GM10847 (cell line): ENCODE measurements around the gene XXYLT1.

Experiments used
- POLR2A ChIP-seq: IDR thresholded peaks from 2 replicates; pipeline ENCODE4 v1.6.1; 2011; ENCODE audit not compliant: insufficient read length; ENCODE audit errors: extremely low read depth

The XXYLT1 gene

DNA sequence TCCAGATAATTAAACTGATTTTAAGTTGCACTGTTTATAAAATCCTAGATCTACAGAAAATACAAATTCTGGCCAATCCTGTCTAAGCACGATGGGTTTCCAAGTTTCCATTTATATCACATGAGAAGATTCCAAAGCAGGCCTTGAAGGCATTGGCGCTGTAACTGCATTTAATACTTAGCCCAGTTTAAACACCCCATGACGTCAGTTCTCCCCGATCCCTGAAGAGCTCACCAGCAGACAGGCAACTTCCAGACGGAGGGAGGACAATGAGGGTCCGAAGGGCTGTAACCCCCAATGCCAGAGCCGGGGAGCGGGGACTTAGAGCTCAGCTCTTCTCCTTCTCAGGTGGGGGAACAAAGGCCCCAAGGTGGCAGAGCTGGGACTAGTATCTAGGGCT lies 117.3 kb downstream of the XXYLT1 start:
- TF ChIP-seq POLR2A = no peak

DNA sequence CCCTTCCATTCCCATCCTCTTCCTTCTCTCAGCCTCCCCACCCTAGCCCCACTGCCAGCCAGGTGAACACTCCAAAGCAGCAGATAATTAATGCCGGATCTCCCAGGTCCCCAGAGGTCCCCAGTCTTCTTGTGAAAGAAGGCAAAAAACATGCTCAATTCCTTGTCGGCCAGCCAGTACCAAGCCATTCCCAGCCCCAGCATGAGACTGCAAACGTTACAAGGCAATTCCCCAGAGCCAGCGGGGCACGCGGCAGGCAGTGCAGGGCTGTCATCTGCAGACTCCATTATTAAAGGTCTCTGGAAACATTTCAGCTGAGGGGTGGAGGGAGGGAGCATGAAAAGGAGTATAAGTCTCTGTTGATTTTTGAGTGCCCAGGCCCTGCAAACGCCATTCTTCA lies 117.8 kb downstream of the XXYLT1 start:
- TF ChIP-seq POLR2A = no peak

DNA sequence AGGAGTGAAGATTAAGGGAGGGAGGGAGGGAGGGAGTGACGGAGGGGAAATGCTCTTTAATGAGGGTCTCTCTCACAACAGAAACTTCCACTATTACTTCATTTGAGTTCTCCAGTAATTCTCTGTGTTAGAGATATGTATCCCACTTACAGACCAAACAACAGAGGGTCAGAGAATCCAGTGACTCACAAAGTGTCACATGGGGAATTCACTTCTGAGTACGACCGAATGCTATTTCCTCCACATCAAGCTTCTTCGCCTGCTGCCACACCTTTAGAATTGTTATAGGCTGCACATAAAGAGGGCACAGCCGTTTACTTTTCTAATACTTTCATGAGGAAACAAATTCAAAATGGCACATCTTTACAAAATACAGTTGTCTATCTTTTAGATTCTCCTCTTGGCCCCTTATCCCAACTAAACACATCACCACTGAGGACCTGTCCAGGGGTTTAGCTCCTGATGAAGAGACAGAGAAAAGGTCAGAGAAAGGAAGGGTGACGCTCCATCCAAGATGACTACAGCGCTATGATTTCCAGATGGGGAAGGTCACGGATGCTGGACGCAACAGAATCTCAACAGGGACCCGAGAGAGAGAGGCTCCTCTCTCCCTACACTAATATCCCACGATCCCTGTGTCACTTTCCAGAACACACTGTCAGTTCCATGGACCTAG lies 119.0 kb downstream of the XXYLT1 start:
- TF ChIP-seq POLR2A = no peak

DNA sequence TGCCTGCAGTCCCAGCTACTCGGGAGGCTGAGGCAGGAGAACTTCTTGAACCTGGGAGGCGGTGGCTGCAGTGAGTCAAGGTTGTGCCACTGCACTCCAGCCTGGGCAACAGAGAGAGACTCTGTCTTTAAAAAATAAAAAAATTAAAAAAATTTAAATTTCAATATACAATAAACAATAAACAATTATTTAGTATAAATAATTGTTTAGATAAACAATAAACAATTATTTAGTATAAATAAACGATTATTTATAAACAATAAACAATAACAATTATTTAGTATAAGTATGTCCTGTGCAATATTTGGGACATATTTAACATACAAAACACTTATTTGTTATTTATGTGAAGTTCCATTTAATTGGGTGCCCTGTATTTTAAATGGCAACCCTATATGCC lies 119.6 kb downstream of the XXYLT1 start:
- TF ChIP-seq POLR2A = no peak

DNA sequence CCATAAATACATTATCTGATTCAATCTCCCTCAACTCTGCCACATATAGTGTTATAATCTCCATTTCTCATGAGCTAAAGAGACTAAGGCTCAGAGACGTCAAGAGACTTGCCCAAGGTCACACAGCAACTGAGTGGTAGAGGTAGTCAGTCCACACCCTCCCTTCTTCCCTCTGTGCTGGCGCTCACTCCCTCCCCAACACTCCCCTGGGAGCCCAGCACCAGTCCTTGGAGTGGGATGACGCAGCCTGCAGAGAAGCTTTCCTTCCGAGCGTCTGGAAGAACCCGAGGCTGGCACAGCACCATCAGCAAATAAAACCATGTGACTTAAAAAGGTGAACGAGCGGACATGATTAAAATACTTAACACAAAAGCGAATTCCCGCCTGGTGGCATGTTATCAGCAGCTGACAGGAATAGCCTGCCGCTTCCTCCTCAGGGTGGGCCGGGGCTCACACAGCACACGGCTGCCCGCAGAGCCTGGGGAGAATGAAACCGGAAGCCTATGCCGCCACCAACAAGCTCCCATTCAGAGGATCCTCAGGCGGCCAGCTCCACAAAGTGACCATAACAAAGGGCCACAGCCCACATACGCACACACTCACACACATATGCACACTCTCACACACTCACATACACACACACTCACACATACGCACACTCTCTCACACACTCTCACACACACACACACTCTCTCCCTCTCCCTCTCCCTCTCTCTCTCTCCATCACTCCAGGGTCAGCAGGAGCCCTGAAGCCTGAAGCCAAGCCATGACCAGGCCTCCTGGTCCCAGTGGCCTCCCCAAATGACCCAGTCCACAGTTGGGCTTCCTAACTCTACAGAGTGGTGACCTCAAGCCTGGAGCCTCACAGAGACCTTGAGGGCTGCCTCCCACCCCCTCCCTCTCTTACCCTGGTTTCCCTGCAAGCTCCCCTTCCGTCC lies 120.5 kb downstream of the XXYLT1 start:
- TF ChIP-seq POLR2A = no peak

DNA sequence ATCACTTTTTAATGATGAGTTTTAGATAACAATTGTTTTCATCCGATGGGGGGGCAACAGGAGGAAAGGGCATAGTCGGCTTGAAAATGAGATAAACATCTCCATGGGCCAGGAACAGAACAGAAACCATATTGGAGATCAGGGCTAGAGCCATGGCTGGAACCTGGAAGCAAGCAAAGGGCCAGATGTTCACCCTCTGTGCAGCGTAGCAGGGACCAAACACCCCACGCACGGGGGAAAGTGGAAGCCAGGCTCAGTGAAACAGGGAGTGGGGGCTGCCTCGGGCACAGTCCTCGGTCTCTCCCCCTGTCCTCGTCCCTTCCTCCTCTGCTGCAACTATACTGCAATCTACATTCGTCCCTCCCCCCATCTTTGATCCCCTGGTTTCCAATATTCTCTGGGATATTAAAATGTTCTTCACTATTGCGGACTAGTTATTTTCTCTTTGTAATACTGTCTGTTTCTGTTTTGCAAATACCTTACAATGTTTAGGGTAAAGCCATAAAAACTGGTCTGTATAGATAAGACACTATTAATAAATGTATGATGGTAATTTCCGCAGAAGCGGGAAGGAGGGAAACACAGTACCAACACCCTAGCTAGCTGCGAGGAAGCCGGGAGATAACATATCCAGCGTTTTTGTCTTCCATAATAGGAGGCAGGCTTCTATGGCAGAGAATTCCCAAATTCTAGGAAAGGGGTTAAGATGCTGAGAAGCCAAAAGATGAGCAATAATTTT lies 121.5 kb downstream of the XXYLT1 start:
- TF ChIP-seq POLR2A = no peak

DNA sequence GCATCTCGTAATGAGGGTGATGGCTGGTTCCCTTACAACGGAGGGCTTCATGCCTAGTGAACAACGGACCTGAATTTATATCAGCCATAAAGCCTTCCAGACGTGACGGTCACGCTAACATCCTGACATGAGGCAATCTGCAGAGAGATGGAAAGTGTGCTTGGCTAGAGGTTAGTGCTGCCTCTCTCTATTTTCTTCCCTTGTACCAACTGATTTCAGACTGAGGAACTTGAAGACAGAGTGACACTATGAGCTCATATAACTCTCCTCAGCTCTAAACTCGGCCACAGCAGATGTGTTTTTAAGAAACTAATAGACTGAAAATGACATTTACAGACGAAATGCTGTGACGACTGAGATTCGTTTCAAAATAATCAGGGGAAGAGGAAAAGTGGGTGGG lies 122.4 kb downstream of the XXYLT1 start:
- TF ChIP-seq POLR2A = no peak

DNA sequence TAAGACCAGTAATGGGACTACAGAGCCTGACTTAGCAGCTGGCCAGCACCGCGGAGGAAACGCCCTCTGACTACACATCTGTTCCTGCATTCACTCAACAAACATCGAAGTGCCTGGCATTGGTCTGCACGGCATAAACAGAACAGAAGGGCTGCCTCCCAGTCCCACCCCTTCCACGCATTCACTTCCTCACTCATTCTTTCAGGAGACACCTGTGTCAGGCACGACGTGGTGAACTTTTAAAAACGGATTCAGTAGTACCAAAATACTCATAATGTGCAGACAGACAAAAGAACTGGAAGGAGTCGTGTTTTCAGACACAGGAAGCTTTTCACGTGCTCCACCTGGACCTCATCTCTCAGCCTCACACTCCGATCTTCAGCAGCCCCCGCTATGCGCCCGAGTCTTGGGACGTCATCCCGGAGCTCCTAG lies 123.3 kb downstream of the XXYLT1 start:
- TF ChIP-seq POLR2A = peak; percentile 18

DNA sequence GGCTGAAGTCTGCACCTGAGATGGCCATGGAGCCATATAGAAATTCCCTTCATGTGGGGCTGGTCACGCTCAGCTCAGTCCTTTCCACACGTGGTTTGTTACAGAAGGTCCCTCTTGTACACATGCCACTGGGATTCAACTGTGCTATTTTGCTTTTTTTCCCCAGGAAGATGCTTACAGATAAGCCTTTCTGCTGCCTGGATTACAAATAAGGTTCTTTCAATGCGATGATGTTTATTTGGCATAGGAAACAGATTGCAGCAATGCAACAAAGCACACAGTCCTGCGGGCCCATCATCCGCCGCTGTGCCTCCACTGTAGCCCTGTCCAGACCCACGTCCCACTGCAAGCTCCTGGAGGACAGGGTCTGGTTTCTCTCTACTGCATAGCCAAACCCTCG lies 124.8 kb downstream of the XXYLT1 start:
- TF ChIP-seq POLR2A = no peak

DNA sequence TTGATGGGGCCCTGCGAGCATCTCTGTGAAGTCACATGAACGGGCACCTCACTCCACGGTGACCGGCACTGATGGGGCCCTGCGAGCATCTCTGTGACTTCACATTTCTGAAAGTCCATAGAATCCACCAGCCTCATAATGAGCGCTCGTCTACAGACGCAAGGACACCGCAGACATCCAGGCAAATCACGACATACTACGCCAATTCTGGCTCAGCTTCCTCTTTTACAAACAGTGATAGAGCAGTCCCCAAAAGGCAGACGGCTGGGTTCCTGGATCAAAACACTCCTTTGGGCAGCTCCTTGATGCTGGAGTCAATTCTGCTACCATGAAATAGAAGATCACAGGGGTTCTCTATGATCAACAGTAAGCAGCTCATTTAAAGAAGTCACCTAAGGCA lies 125.4 kb downstream of the XXYLT1 start:
- no peak for TF ChIP-seq POLR2A

DNA sequence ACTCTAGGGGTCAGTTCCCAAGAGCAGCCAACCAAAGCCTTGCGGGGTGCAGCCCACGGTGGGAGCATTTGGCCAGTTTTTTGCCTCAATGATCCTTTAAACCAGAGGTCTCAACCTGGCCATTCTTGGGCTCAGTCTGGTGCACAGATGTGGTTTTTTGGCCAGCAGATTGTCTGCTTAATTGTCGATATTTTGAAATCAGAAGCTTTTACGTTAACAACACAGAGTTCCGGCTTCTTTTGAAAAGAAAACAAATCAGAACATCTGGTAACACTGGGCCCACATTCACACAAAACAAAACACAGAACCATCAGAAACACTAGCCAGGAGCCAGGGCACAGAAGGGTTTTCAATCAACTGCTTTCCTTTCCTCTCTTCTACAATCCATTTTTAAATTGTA lies 127.7 kb downstream of the XXYLT1 start:
- TF ChIP-seq POLR2A = no peak

DNA sequence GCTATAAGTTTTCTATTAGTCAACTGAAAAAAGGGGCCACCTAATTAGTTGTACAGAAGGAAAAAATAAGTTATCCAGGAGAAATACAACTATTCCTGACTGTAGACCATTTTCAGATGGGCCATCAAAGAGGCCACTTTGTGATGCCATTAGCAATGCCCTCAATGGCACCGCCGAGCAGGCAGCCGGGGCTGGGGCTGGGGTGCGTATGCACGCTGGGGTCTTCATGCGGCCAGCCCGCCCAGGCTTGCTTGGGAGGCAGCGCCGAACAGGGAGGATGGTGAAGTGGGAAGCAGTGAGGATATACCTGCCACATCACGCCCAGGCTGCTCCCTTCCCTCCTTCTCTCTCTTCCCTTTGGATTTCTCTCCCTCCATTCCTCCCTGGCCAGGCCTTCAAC lies 128.4 kb downstream of the XXYLT1 start:
- TF ChIP-seq POLR2A = no peak

DNA sequence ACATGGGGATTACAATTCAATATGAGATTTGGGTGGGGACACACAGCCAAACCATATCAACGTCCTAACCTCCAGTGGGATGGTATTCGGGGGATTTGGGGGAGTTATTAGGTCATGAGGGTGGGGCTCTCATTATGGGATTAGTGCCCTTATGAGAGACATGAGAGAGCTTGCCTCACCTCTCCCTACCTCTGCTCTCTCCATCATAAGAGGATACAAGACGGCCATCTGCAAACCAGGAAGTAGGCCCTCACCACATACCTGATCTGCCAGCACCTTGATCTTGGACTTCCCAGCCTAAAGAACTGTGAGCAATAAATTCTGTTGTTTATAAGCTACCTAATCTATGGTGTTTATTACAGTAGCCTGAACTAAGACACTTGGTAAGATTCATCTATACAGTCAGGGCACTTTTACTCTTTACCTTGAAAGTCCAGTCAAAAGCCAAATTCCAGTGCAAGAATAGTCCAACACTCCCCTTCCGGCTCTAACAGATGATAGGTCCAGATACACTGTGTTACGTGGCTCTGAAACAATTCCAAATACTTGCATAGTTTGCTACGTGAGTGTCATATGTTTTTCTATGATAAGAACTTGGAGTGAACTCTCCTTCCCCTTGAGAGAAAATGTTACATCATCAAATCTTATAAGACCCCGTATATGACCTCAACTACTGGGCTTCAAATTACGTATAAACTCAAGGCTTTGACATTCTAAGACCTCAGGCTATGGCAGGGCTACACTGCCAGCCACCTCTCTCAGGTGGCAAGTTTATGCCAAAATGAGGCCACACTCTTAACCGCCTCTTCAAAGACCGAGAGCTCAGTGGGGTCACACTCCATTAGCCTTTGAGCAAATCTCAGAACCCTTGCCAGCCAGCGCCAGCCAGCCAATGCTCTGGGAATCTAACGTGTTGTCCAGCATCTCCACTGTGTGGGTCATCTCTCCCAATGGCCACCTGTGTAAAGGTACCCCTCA lies 129.9 kb downstream of the XXYLT1 start:
- TF ChIP-seq POLR2A = no peak

DNA sequence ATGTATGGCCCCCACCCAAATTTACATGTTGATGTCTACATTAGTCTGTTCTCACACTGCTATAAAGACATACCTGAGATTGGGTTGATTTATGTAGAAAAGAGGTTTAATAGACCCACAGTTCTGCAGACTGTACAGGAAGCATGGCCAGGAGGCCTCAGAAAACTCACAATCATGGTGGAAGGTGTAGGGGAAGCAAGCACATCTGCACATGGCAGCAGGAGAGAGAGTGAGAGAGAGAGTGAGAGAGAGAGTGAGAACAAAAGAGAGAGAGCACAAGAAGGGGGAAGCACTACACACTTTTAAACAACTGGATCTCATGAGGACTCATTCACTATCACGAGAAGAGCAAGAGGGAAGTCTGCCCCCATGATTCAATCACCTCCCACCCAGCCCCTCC lies 130.5 kb downstream of the XXYLT1 start:
- no peak for TF ChIP-seq POLR2A

DNA sequence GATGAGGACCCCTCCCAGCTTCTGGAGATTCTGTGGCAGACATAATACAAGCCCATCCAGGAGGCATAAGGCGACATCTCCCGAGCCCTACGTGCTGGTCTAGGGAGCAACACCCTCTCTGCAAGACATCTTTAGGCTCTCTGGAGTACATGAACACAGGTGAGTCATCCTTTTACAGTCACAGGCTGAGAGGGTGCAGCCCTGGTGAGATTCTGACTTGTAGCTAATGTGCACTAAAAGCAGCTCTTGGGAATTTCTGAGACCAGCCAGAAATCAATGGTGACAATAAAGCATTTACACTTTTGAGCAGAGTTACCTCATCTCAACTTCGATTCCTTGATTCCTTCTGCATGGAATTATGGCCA lies 131.1 kb downstream of the XXYLT1 start:
- TF ChIP-seq POLR2A = no peak
